Activated naive CD4-positive, alpha-beta T cell treated with anti-CD3 and anti-CD28 coated beads for 36 hours (primary cell): ENCODE data around the gene POM121C. TPM values are rescaled to one million over a fixed set of nuclear protein-coding genes. Genes with fewer than 3 reads are reported as not detected.
A peak's percentile ranks its signal among the peaks of the same experiment; 100 is the strongest.
"Not testable (repeated sequence)": the region's sequence is repeated elsewhere in the genome, so short reads cannot be mapped to it uniquely, and the experiment has no call there.

ENCODE experiments used
- CTCF ChIA-PET: fragments of 350-600 bp; sonication (Branson Sonifier 250); formaldehyde crosslinking; loops from one replicate; lab custom pipeline; 2021; ENCODE audit warnings: antibody characterized with exemption; lab: Charles Lee
- DNase-seq: peaks from one replicate; pipeline ENCODE4 v3.0.0-alpha.2; 2020
- H3K27ac Mint-ChIP-seq: one replicate; pipeline ENCODE4 v1.8.0; 2021; ENCODE audit warnings: mild to moderate bottlenecking, mixed read lengths
- H3K27me3 Mint-ChIP-seq: one replicate; pipeline ENCODE4 v1.8.0; 2021; ENCODE audit warnings: low read depth, mixed read lengths
- H3K36me3 Mint-ChIP-seq: one replicate; pipeline ENCODE4 v1.8.0; 2021; ENCODE audit warnings: low read depth, mixed read lengths
- H3K4me1 Mint-ChIP-seq: one replicate; pipeline ENCODE4 v1.8.0; 2021; ENCODE audit warnings: low read depth, mixed read lengths
- H3K4me3 Mint-ChIP-seq: one replicate; pipeline ENCODE4 v1.8.0; 2021; ENCODE audit warnings: mild to moderate bottlenecking, moderate library complexity, mixed read lengths
- H3K9me3 Mint-ChIP-seq: one replicate; pipeline ENCODE4 v1.8.0; 2021; ENCODE audit warnings: mixed read lengths
- intact Hi-C: fragments of 100-400 bp; cut with micrococcal nuclease; formaldehyde crosslinking; loops from one replicate; pipeline ENCODE4 v1.15.1; 2023
- total RNA-seq, 2 experiments: library from RNA; stranded (reverse); gene quantifications; one replicate each; pipeline ENCODE4 v1.2.3, GENCODE V29; 2021

Gene POM121C
- total RNA-seq, 2 experiments from 2014 or later, result 43.9 to 44.1 TPM

DNA sequence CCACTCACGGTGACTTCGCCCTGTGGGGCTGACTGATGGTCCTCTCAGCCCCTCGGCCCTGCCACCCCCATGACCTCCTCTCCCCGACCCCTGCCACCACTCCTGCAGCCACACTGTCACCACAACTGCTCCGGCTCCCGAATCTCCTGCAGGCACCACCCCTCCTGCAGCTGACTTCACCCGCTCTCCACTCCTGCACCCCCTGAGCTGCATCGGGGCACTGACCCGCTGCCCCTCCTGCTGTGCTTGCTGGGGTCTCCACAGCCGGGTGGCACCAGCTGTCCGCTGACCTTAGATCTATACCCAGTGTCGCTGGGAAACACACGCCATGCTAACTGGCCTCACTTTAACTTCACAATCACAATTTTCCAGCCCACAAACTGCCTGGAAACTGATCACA is 65.9 kb downstream of the POM121C start:
- H3K27ac Mint-ChIP-seq, DNase-seq, intact Hi-C loops, H3K9me3 Mint-ChIP-seq, H3K27me3 Mint-ChIP-seq, H3K4me3 Mint-ChIP-seq, H3K4me1 Mint-ChIP-seq, CTCF ChIA-PET, H3K36me3 Mint-ChIP-seq: not testable (repeated sequence)

DNA sequence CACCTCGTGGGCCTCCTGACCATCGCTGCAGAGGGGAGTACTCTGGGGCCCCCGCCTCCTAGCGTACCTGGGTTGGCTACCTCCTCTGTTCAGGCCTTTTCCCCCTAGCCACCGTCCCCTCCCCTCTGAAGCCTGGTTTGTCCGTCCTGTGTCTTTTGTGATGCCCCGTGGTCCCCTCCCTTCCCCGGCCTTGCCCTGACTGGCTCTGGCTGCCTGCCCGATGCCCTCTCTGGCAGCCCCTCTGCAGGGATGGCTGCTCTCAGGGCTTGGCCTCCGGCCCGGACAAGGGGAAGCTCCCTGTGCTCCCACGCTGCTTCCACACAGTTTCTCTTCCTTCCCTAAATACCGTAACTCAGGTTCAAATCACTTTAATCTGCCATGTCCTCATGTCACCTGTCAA is 66.4 kb downstream of the POM121C start:
- H3K36me3 Mint-ChIP-seq, H3K27ac Mint-ChIP-seq, H3K27me3 Mint-ChIP-seq, H3K4me3 Mint-ChIP-seq, intact Hi-C loops, H3K9me3 Mint-ChIP-seq, DNase-seq, CTCF ChIA-PET, H3K4me1 Mint-ChIP-seq: not testable (repeated sequence)

DNA sequence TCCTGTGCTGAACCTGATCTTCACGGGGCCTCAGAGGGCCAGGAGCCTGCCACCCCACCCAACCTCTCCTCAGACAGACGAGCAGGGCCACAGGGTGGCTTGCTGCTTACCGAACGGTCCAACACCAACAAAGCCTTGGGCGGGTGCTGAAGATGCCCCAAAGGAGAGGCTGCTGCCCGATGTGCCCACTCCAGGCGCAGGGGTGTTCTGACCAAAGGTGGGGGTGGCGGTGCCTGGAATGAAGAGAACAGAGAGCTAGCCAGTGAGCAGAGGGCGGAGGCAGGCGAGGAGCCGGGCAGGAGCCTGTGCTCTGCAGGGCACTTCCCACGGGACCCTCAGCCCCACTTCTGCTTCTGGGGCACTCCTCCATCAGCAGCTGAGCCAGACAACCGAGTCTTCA is 66.9 kb downstream of the POM121C start:
- CTCF ChIA-PET, H3K4me3 Mint-ChIP-seq, H3K4me1 Mint-ChIP-seq, DNase-seq, intact Hi-C loops, H3K9me3 Mint-ChIP-seq, H3K27ac Mint-ChIP-seq, H3K36me3 Mint-ChIP-seq, H3K27me3 Mint-ChIP-seq: not testable (repeated sequence)

DNA sequence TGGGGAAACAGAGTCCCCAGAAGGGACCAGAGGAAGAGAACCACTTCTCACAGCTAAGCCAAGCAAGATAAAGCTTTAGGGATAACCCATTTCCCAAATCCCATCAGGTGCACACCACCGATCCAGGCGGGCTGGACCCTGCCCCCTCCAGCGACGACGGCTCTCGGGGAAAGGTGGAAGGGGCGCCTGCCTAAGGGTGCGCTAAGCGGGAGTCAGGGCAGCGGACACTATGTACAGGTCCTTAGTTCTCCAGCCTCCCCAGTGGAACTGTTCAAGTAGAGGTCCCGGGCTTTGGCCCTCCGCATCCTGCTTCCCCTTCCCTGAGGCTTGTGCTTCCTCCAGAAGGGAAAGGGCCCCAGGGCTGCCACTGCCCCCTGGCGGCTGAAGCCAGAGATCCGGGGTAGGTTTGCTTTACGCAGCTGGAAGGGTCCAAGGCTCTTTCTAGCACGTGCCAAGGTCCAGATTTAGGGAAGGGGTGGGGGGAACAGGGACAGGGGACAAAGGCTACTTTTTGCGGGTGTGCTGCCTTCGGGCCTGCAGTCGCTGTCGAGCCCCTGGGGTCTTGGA is 67.7 kb downstream of the POM121C start:
- DNase-seq, H3K4me1 Mint-ChIP-seq, H3K4me3 Mint-ChIP-seq, H3K36me3 Mint-ChIP-seq, H3K9me3 Mint-ChIP-seq, CTCF ChIA-PET, H3K27me3 Mint-ChIP-seq, H3K27ac Mint-ChIP-seq, intact Hi-C loops: not testable (repeated sequence)

DNA sequence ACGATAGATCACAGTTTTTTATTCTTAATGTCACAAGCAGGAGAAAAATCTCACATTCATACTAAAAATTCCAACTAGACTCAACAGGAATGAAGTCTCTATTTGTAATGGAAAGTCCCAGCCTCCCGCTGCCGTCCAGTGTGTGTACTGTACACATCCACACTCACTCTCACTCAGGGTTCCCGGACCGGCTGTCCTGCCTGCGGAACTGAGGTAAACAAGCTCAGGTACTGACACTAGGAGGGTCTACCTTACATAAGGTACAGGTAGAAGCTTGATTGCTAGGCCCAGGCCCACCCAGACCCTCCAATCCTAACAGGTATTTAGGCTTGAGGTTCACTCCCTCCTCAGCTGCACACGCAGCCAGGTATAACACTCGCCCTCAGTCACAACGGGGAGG is 69.3 kb downstream of the POM121C start:
- H3K36me3 Mint-ChIP-seq, H3K9me3 Mint-ChIP-seq, CTCF ChIA-PET, H3K27ac Mint-ChIP-seq, H3K4me1 Mint-ChIP-seq, DNase-seq, intact Hi-C loops, H3K4me3 Mint-ChIP-seq, H3K27me3 Mint-ChIP-seq: not testable (repeated sequence)

DNA sequence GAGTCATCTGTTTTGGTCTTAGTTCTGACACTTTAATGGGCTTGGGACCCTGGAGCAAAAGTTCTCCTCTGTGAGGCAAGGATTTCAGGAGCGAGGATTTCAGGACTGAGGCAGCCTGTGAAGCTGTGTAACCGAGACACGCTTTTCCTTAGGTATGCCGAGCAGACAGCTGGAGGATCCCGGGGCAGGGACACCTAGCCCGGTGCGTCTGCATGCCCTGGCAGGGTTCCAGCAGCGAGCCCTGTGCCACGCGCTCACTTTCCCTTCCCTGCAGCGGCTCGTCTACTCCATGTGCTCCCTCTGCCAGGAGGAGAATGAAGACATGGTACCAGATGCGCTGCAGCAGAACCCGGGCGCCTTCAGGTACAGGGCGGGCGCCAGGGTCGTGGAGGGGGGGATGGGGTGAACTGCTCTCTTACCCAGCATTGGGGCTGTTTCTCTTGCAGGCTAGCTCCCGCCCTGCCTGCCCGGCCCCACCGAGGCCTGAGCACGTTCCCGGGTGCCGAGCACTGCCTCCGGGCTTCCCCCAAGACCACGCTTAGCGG is 70.2 kb downstream of the POM121C start:
- DNase-seq, H3K27ac Mint-ChIP-seq, H3K4me1 Mint-ChIP-seq, CTCF ChIA-PET, H3K4me3 Mint-ChIP-seq, H3K27me3 Mint-ChIP-seq, H3K9me3 Mint-ChIP-seq, intact Hi-C loops, H3K36me3 Mint-ChIP-seq: not testable (repeated sequence)

DNA sequence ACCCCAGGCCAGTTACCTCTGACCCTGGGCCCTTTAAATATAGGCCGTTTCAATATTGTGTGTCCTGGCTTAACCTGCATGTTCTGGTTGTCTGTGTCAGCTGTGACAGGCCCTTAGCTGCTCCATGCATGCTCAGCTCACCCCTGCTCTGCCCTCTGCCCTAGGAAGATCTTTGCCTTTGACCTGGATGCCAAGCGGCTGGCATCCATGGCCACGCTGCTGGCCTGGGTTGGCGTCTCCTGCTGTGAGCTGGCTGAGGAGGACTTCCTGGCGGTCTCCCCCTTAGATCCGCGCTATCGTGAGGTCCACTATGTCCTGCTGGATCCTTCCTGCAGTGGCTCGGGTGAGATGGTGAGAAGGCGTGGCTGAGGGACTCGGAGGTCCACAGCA is 70.7 kb downstream of the POM121C start:
- H3K4me1 Mint-ChIP-seq, H3K4me3 Mint-ChIP-seq, H3K9me3 Mint-ChIP-seq, intact Hi-C loops, H3K27ac Mint-ChIP-seq, H3K36me3 Mint-ChIP-seq, DNase-seq, H3K27me3 Mint-ChIP-seq, CTCF ChIA-PET: not testable (repeated sequence)

DNA sequence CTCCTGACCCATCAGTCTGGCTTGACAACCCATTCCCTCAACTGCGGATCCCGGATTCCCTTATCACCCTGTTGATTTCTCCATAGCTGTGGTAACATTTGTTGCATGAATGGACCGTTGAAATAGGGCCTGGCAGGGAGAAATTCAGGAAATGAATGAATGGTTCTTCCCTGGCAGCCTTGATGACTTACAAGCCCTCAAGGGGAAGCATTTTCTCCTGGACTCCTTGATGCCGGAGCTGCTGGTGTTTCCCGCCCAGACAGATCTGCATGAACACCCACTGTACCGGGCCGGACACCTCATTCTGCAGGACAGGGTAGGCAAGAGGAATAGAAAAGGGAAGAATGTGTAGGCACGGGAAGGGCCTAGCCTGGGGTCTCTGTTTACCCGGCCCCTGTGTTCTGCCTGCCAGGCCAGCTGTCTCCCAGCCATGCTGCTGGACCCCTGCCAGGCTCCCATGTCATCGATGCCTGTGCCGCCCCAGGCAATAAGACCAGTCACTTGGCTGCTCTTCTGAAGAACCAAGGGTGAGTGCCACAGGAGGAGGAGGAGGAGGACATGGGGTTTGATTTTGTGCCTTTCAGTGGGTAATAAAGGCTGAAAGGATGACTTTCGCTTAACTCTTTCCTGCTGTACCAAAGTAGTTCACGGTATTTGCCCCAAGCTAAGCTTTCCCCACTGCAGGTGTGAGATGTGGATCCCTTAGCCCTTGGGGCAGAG is 71.2 kb downstream of the POM121C start:
- DNase-seq, H3K36me3 Mint-ChIP-seq, CTCF ChIA-PET, H3K27me3 Mint-ChIP-seq, intact Hi-C loops, H3K27ac Mint-ChIP-seq, H3K4me1 Mint-ChIP-seq, H3K9me3 Mint-ChIP-seq, H3K4me3 Mint-ChIP-seq: not testable (repeated sequence)

DNA sequence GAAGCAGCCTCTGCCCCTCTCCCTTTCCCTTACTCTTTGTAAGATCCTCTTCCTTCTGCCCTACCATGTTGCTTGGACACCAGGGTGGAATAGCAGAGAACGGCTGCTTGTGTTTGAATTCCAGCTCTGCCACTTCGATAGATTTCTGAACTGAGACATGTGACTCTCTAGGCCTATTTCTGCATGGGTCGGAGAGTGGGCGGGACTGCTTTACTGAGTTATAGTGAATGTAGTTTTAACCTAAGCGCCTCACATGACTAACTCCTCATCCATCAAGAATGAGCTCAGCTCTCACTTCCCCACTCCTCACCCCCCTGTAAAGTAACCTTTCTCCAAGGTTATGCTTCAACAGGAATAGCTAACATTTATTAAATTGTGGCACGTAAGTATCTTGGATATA is 71.9 kb downstream of the POM121C start:
- CTCF ChIA-PET, intact Hi-C loops, H3K27me3 Mint-ChIP-seq: not testable (repeated sequence)

DNA sequence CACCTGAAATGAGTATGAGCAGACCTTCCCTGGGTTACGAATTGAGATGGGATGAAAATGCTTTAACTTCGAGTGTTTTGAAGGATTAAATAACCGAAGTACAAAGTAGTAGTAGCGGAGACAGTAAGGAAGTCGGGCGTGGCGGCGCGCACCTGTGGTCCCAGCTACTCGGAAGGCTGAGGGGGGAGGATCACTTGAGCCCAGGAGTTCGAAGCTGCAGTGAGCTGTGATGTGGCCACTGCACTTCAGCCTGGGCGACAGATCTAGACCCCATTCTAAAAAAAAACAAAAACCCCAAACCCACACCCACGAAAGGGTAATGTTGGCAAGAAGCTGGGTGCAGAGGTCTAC is 75.3 kb downstream of the POM121C start:
- H3K4me3 Mint-ChIP-seq, H3K36me3 Mint-ChIP-seq, DNase-seq, H3K4me1 Mint-ChIP-seq, CTCF ChIA-PET, H3K27ac Mint-ChIP-seq, H3K27me3 Mint-ChIP-seq, H3K9me3 Mint-ChIP-seq, intact Hi-C loops: not testable (repeated sequence)

More for the DNA sequence above, 71.9 kb downstream of the POM121C start:
- not testable (repeated sequence) for H3K27ac Mint-ChIP-seq, H3K4me3 Mint-ChIP-seq, H3K36me3 Mint-ChIP-seq, H3K4me1 Mint-ChIP-seq, H3K9me3 Mint-ChIP-seq, DNase-seq

DNA sequence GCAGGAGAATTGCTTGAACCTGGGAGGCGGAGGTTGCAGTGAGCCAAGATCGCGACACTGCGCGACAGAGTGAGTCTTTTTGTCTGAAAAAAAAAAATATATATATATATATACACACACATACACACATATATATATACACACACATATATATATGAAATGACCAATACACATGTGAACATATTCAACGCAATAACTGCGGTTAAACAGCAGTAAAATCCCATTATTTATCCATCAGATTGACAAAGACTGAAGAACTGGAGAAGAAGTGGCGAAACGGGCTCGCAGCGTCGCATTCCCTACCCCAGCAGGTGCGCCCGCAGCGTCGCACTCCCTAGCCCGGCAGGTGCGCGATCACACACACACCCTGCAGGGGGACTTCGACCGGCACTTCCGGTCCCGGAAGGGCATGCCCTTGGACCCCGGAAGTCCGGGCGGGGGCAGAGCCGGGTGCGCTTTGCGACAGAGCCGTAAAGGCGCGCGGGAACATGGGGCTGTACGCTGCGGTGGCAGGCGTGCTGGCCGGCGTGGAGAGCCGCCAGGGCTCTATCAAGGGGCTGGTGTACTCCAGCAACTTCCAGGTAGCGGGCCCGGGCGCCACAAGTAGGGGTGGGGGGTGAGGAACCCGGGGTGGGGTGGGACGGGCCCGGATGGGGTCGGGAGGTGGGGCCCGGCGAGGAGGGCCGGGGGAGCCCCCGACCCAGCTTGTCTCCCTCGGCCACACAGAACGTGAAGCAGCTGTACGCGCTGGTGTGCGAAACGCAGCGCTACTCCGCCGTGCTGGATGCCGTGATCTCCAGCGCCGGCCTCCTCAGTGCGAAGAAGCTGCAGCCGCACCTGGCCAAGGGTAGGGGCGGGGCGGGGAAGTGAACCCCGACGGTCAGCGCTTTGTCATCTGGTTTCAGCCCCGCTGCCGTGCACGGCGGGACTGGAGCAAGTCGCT is 75.9 kb downstream of the POM121C start:
- DNase-seq, H3K4me1 Mint-ChIP-seq, H3K9me3 Mint-ChIP-seq, H3K27me3 Mint-ChIP-seq, H3K27ac Mint-ChIP-seq, H3K36me3 Mint-ChIP-seq, intact Hi-C loops, CTCF ChIA-PET: not testable (repeated sequence)
- H3K4me3 Mint-ChIP-seq, result peak overlapping the region; percentile 62

DNA sequence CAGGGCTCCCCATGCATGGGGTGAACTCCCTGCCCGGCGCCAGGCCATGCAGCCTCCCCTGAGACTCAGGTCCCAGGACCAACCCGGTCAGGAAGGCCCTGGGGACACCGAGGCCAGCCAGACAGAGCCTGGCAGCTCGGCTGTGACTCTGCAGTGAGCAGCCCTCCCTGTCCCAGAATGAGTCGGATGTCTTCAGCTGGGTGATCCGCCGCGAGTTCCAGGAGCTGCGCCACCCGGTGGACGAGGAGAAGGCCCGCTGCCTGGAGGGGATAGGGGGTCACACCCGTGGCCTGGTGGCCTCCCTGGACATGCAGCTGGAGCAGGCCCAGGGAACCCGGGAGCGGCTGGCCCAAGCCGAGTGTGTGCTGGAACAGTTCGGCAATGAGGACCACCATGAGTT is 81.4 kb downstream of the POM121C start:
- H3K4me3 Mint-ChIP-seq, H3K4me1 Mint-ChIP-seq, CTCF ChIA-PET, H3K9me3 Mint-ChIP-seq, H3K27ac Mint-ChIP-seq, intact Hi-C loops, DNase-seq, H3K27me3 Mint-ChIP-seq, H3K36me3 Mint-ChIP-seq: not testable (repeated sequence)
